Measurements from ENCODE around the gene SORCS1. TPM values are rescaled to one million over a fixed set of nuclear protein-coding genes. Genes with fewer than 3 reads are reported as not detected.

SORCS1 gene
- total and polyA plus RNA-seq, 2 experiments from 2014 or later: not detected

GRCh38 chr10:106804992-106805582, 359.4 kb downstream of the SORCS1 start:
- 44 to 48% methylated on average over 1 of the region's 1 CpG for WGBS, 2 experiments (ENCODE audit: low coverage in 1 of 2, low lambda C conversion rate in 2 of 2, missing lambda C conversion rate in 2 of 2)
- Histone ChIP-seq H3K27me3 (replicated peaks; ENCODE audit: insufficient read depth) (no peaks in the 10 kb centered on the region), H3K9me2 (ENCODE audit: insufficient read depth) (no peaks in the 10 kb centered on the region), H2AFZ (no peak overlapping the region), H4K20me1 (ENCODE audit: insufficient read depth) (no peaks in the 10 kb centered on the region), H3K4me1 (ENCODE audit: insufficient read depth) (no peaks in the 10 kb centered on the region), H3K4me3 (no peak overlapping the region), H3K79me2 (ENCODE audit: insufficient read depth) (no peaks in the 10 kb centered on the region), H3K9ac (no peak overlapping the region), H3K36me3 (ENCODE audit: low read depth) (no peaks in the 10 kb centered on the region), H3K27ac (no peak overlapping the region), H3K9me3 (ENCODE audit: low read depth) (no peaks in the 10 kb centered on the region), H3F3A (ENCODE audit: insufficient read depth) (no peaks in the 10 kb centered on the region), H3K4me2 (ENCODE audit: unreplicated experiment) (no peak overlapping the region)
- in situ Hi-C loops (cut with MboI): no loop called here
- DNase-seq: no peak
- TF ChIP-seq EZH2 (IDR thresholded peaks at IDR 0.05; ENCODE audit: insufficient read depth, poor library complexity, severe bottlenecking): no peak
- no peak for TF ChIP-seq EZH2phosphoT487 (IDR thresholded peaks at IDR 0.05; ENCODE audit: insufficient read depth, low read depth)

GRCh38 chr10:106802949-106803348, 361.6 kb downstream of the SORCS1 start:
- no peaks in the 10 kb centered on the region for H4K20me1 ChIP-seq (ENCODE audit: insufficient read depth)
- DNase-seq: no peak
- H3F3A ChIP-seq (ENCODE audit: insufficient read depth): no peaks in the 10 kb centered on the region
- H3K27ac ChIP-seq: no peak overlapping the region
- no peaks in the 10 kb centered on the region for H3K36me3 ChIP-seq (ENCODE audit: low read depth)
- H3K4me3 ChIP-seq: no peak overlapping the region
- no peaks in the 10 kb centered on the region for H3K27me3 ChIP-seq (replicated peaks; ENCODE audit: insufficient read depth)
- H3K9ac ChIP-seq: no peak overlapping the region
- no peaks in the 10 kb centered on the region for H3K9me2 ChIP-seq (ENCODE audit: insufficient read depth)
- H3K4me1 ChIP-seq (ENCODE audit: insufficient read depth): no peaks in the 10 kb centered on the region
- H3K4me2 ChIP-seq (ENCODE audit: unreplicated experiment): no peak overlapping the region
- no peak overlapping the region for H2AFZ ChIP-seq
- in situ Hi-C loops (cut with MboI): no loop called here
- H3K9me3 ChIP-seq (ENCODE audit: low read depth): no peaks in the 10 kb centered on the region
- no peaks in the 10 kb centered on the region for H3K79me2 ChIP-seq (ENCODE audit: insufficient read depth)
- 51 to 53% methylated on average over 4 of the region's 4 CpGs for whole genome bisulfite sequencing, 2 experiments (ENCODE audit: low coverage in 1 of 2, low lambda C conversion rate in 2 of 2, missing lambda C conversion rate in 2 of 2)
- TF ChIP-seq EZH2 (IDR thresholded peaks at IDR 0.05; ENCODE audit: insufficient read depth, poor library complexity, severe bottlenecking): no peak
- TF ChIP-seq EZH2phosphoT487 (IDR thresholded peaks at IDR 0.05; ENCODE audit: insufficient read depth, low read depth): no peak

GRCh38 chr10:106799776-106800175, 364.7 kb downstream of the SORCS1 start:
- Histone ChIP-seq H3K27me3 (replicated peaks; ENCODE audit: insufficient read depth) (no peaks in the 10 kb centered on the region), H3K4me3 (no peak overlapping the region), H3F3A (ENCODE audit: insufficient read depth) (no peaks in the 10 kb centered on the region), H3K9me2 (ENCODE audit: insufficient read depth) (no peaks in the 10 kb centered on the region), H3K36me3 (ENCODE audit: low read depth) (no peaks in the 10 kb centered on the region), H4K20me1 (ENCODE audit: insufficient read depth) (no peaks in the 10 kb centered on the region), H3K9me3 (ENCODE audit: low read depth) (no peaks in the 10 kb centered on the region), H3K4me1 (ENCODE audit: insufficient read depth) (no peaks in the 10 kb centered on the region), H3K4me2 (ENCODE audit: unreplicated experiment) (no peak overlapping the region), H2AFZ (no peak overlapping the region), H3K27ac (no peak overlapping the region), H3K9ac (no peak overlapping the region), H3K79me2 (ENCODE audit: insufficient read depth) (no peaks in the 10 kb centered on the region)
- TF ChIP-seq EZH2phosphoT487 (IDR thresholded peaks at IDR 0.05; ENCODE audit: insufficient read depth, low read depth): no peak
- TF ChIP-seq EZH2 (IDR thresholded peaks at IDR 0.05; ENCODE audit: insufficient read depth, poor library complexity, severe bottlenecking): no peak
- in situ Hi-C loops (cut with MboI): no loop called here
- 16 to 26% methylated on average over 1 of the region's 1 CpG for WGBS, 2 experiments (ENCODE audit: low coverage in 1 of 2, low lambda C conversion rate in 2 of 2, missing lambda C conversion rate in 2 of 2)
- no peak for DNase-seq

GRCh38 chr10:106795619-106796018, 368.9 kb downstream of the SORCS1 start:
- Histone ChIP-seq H3K4me1 (ENCODE audit: insufficient read depth) (no peaks in the 10 kb centered on the region), H3K9me3 (ENCODE audit: low read depth) (no peaks in the 10 kb centered on the region), H3K4me2 (ENCODE audit: unreplicated experiment) (no peak overlapping the region), H3K9me2 (ENCODE audit: insufficient read depth) (no peaks in the 10 kb centered on the region), H3K36me3 (ENCODE audit: low read depth) (no peaks in the 10 kb centered on the region), H2AFZ (no peak overlapping the region), H3K9ac (no peak overlapping the region), H3K79me2 (ENCODE audit: insufficient read depth) (no peaks in the 10 kb centered on the region), H3K27ac (no peak overlapping the region), H3K4me3 (no peak overlapping the region), H4K20me1 (ENCODE audit: insufficient read depth) (no peaks in the 10 kb centered on the region), H3K27me3 (replicated peaks; ENCODE audit: insufficient read depth) (no peaks in the 10 kb centered on the region), H3F3A (ENCODE audit: insufficient read depth) (no peaks in the 10 kb centered on the region)
- peak; percentile 17 for DNase-seq
- in situ Hi-C loops (cut with MboI): no loop called here
- no peak for TF ChIP-seq EZH2phosphoT487 (IDR thresholded peaks at IDR 0.05; ENCODE audit: insufficient read depth, low read depth)
- no peak for TF ChIP-seq EZH2 (IDR thresholded peaks at IDR 0.05; ENCODE audit: insufficient read depth, poor library complexity, severe bottlenecking)
- 0 to 2% methylated on average over 4 of the region's 4 CpGs for WGBS, 2 experiments (ENCODE audit: low coverage in 1 of 2, low lambda C conversion rate in 2 of 2, missing lambda C conversion rate in 2 of 2)

GRCh38 chr10:106793617-106794016, 370.9 kb downstream of the SORCS1 start:
- in situ Hi-C loops (cut with MboI): no loop called here
- no peak overlapping the region for H3K9ac ChIP-seq
- WGBS, 2 experiments (ENCODE audit: low coverage in 1 of 2, low lambda C conversion rate in 2 of 2, missing lambda C conversion rate in 2 of 2): 4% methylated on average over 1 of the region's 1 CpG
- DNase-seq: no peak
- no peak overlapping the region for H3K4me3 ChIP-seq
- no peaks in the 10 kb centered on the region for H3K9me3 ChIP-seq (ENCODE audit: low read depth)
- no peaks in the 10 kb centered on the region for H3K9me2 ChIP-seq (ENCODE audit: insufficient read depth)
- no peaks in the 10 kb centered on the region for H3K36me3 ChIP-seq (ENCODE audit: low read depth)
- H2AFZ ChIP-seq: no peak overlapping the region
- H3F3A ChIP-seq (ENCODE audit: insufficient read depth): no peaks in the 10 kb centered on the region
- no peak overlapping the region for H3K4me2 ChIP-seq (ENCODE audit: unreplicated experiment)
- no peaks in the 10 kb centered on the region for H3K27me3 ChIP-seq (replicated peaks; ENCODE audit: insufficient read depth)
- H3K27ac ChIP-seq: no peak overlapping the region
- no peaks in the 10 kb centered on the region for H3K79me2 ChIP-seq (ENCODE audit: insufficient read depth)
- no peaks in the 10 kb centered on the region for H4K20me1 ChIP-seq (ENCODE audit: insufficient read depth)
- no peaks in the 10 kb centered on the region for H3K4me1 ChIP-seq (ENCODE audit: insufficient read depth)
- TF ChIP-seq EZH2 (IDR thresholded peaks at IDR 0.05; ENCODE audit: insufficient read depth, poor library complexity, severe bottlenecking) (no peak), EZH2phosphoT487 (IDR thresholded peaks at IDR 0.05; ENCODE audit: insufficient read depth, low read depth) (no peak)

All from GM23248 (cell line).